Measurements from ENCODE around the gene FUT8. TPM values are rescaled to one million over a fixed set of nuclear protein-coding genes. Genes with fewer than 3 reads are reported as not detected.

FUT8 gene
- total RNA-seq, 2 donors from 2014 or later = 50.3 to 89.9 TPM

DNA sequence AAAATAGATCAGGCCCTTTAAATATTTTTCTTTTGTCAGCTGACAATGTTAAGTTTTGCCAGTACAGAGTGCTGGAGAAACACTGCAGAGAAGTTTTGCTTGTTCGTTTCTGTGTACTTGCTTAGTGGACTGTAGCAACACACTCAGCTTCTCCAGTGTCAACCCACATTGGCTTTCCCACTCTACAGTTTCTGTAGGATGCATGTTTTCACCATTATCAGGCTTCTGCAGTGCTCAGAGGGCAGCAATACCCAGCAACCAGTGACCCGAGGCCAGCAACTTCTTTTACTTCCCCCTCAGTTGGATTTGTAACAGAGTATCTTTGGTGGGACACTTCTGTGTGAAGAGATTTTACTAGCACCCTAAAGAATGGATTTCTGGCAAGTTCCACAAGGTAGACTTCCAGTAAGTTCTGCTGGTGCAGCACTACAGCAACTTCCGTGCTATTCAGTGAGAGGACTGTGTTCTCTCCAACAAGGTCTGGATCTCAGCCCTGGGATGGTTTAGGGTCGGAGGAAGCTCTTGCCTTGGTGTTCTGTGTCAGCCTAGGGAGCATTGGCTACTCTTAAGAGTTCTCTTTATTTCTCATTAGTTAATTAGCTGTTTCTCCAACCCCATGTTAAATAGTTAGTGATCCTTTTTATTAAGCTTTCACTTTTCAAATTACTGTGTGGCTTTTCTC lies 70.4 kb downstream of the FUT8 start:
- Mint-ChIP-seq H3K9me3 (no peaks in the 10 kb centered on the region), H3K27me3 (no peaks in the 10 kb centered on the region), H3K36me3 (ENCODE audit: low read depth) (peaks cover 29% of the 10 kb centered on the region), H3K4me1 (peaks cover 44% of the 10 kb centered on the region), H3K27ac (no peak overlapping the region), H3K4me3 (no peak overlapping the region)
- no peak for ATAC-seq (replicated peaks)

- ATAC-seq (replicated peaks) = peak; percentile 79
- H3K9me3 Mint-ChIP-seq = no peaks in the 10 kb centered on the region
- H3K36me3 Mint-ChIP-seq (ENCODE audit: low read depth) = peaks cover 29% of the 10 kb centered on the region
- no peak overlapping the region for H3K4me3 Mint-ChIP-seq
- no peaks in the 10 kb centered on the region for H3K27me3 Mint-ChIP-seq
- no peak overlapping the region for H3K27ac Mint-ChIP-seq
- H3K4me1 Mint-ChIP-seq = peaks cover 42% of the 10 kb centered on the region
Observed at GRCh38 chr14:65483647-65484046, 71.1 kb downstream of the FUT8 start.

DNA sequence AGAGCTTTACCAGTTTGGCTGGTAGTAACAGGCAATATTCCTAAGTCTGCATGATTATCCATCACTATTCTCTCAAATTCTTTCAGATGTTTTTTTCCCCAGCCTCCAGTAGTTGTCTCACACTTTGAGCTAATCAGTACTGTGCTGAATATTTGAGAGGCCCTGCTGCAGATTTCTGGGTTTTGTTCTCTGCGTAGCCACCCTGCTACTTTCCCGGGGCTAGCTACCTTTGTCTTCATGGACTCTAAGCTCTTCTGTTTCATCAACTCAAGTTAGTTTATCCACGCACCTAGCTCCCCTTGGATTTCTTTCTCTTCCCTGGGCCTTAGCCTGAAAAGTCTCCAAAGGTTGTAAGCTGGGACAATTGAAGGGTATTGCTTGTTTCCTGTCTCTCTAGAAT lies 73.0 kb downstream of the FUT8 start:
- Mint-ChIP-seq H3K27me3 (no peaks in the 10 kb centered on the region), H3K36me3 (ENCODE audit: low read depth) (peaks cover 20% of the 10 kb centered on the region), H3K9me3 (no peaks in the 10 kb centered on the region), H3K27ac (no peak overlapping the region), H3K4me3 (no peak overlapping the region), H3K4me1 (peaks cover 29% of the 10 kb centered on the region)
- ATAC-seq (replicated peaks) = no peak

- Mint-ChIP-seq H3K27ac (no peak overlapping the region), H3K27me3 (no peaks in the 10 kb centered on the region), H3K4me3 (no peak overlapping the region), H3K4me1 (peaks cover 21% of the 10 kb centered on the region), H3K9me3 (no peaks in the 10 kb centered on the region), H3K36me3 (ENCODE audit: low read depth) (peaks cover 17% of the 10 kb centered on the region)
- ATAC-seq (replicated peaks) = no peak
Observed at GRCh38 chr14:65486863-65487262, 74.3 kb downstream of the FUT8 start.

DNA sequence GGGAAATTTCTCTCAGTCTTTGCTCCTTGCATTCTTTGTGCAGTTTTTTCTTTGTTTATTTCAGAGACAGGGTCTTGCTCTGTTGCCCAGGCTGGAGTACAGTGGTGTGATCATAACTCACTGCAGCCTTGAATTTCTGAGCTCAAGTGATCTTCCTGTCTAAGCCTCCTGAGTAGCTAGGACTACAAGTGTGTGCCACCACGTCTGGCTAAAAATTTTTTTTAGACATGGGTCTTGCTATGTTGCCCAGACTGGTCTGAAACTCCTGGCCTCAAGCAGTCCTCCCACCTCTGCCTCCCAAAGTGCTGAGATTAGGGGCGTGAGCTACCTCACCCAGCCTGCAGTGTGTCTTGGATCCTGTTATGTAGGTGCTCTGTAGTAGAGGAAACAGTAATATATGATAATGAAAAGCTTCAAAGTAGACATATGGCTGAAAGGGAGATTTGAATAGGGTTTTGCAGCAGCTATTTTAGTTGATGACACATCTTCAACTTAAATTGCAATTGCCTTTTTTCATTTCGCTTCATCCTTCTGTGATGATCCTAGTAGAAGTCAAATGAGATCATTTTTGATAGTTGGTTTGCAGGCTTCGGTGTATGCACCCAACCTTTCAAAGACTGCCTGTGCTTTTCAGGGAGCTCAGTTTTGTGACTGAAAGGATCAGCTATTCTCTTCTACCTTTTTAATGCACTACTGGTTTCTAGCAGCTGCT lies 75.4 kb downstream of the FUT8 start:
- no peaks in the 10 kb centered on the region for H3K27me3 Mint-ChIP-seq
- H3K4me3 Mint-ChIP-seq = no peak overlapping the region
- no peak overlapping the region for H3K27ac Mint-ChIP-seq
- no peaks in the 10 kb centered on the region for H3K9me3 Mint-ChIP-seq
- peak; percentile 14 for ATAC-seq (replicated peaks)
- peaks cover 17% of the 10 kb centered on the region for H3K36me3 Mint-ChIP-seq (ENCODE audit: low read depth)
- H3K4me1 Mint-ChIP-seq = peaks cover 15% of the 10 kb centered on the region

GRCh38 chr14:65491274-65491673 lies 78.7 kb downstream of the FUT8 start:
- H3K36me3 Mint-ChIP-seq (ENCODE audit: low read depth) = peaks cover 19% of the 10 kb centered on the region
- H3K4me3 Mint-ChIP-seq = no peak overlapping the region
- no peaks in the 10 kb centered on the region for H3K9me3 Mint-ChIP-seq
- H3K4me1 Mint-ChIP-seq = peaks cover 14% of the 10 kb centered on the region
- no peak overlapping the region for H3K27ac Mint-ChIP-seq
- no peak for ATAC-seq (replicated peaks)
- no peaks in the 10 kb centered on the region for H3K27me3 Mint-ChIP-seq

GRCh38 chr14:65492266-65492665 lies 79.7 kb downstream of the FUT8 start:
- no peak for ATAC-seq (replicated peaks)
- Mint-ChIP-seq H3K9me3 (no peaks in the 10 kb centered on the region), H3K36me3 (ENCODE audit: low read depth) (peaks cover 19% of the 10 kb centered on the region), H3K4me1 (peaks cover 15% of the 10 kb centered on the region), H3K27me3 (no peaks in the 10 kb centered on the region), H3K4me3 (no peak overlapping the region), H3K27ac (no peak overlapping the region)

DNA sequence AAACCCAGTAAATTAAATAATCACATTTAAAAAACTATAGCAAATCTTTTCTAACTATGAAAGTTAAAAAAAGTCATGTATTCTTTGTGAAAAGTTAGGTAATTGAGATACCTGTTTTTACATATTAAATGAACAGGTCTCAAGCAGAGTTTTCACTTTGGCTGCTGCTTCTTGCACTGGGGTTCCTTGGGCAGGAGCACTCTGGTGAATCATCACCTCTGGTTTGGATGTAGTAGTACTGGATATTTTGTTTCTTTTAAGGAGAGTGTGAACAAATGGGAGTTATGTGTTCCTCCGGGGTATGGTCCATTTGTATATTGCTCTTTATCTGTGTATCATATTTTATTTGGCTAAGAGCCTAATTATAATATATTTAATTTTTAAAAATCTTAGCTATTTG lies 82.7 kb downstream of the FUT8 start:
- no peak for ATAC-seq (replicated peaks)
- no peaks in the 10 kb centered on the region for H3K9me3 Mint-ChIP-seq
- H3K4me1 Mint-ChIP-seq = peaks cover 18% of the 10 kb centered on the region
- H3K27ac Mint-ChIP-seq = no peak overlapping the region
- peaks cover 14% of the 10 kb centered on the region for H3K36me3 Mint-ChIP-seq (ENCODE audit: low read depth)
- H3K27me3 Mint-ChIP-seq = no peaks in the 10 kb centered on the region
- H3K4me3 Mint-ChIP-seq = no peak overlapping the region

DNA sequence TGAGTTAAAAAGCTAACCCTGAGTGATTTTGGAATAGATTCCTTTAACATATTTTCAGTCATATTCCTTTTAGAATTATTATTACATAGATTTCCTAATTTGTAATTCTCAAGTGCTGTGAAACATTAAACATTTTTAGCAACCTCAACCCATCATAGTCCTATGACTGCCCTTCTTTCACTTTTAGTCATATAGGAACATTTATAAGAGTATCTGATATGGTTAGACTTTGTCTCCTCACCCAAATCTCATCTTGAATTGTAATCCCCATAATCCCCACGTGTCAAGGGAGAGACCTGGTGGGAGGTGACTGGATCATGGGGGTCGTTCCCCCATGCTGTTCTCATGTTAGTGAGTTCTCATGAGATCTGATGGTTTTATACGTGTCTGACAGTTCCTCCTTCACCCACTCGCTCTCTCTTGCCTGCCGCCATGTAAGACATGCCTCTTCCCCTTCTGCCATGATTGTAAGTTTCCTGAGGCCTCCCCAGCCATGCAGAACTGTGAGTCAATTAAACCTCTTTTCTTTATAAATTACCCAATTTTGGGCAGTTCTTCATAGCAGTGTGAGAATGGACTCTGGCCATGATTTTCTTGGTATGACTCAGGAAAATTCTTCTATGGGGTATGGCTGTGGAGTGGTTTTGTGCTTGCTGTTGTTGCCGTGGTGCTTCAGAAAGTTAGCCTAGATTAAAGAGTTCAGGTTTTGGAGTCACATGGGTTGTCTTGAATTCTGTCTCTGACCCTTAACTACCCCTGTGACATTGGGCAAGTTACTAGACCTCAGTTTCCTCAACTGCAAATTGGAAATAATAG lies 83.9 kb downstream of the FUT8 start:
- ATAC-seq (replicated peaks) = peak; percentile 80
- Mint-ChIP-seq H3K4me1 (peaks cover 22% of the 10 kb centered on the region), H3K36me3 (ENCODE audit: low read depth) (peaks cover 11% of the 10 kb centered on the region)

DNA sequence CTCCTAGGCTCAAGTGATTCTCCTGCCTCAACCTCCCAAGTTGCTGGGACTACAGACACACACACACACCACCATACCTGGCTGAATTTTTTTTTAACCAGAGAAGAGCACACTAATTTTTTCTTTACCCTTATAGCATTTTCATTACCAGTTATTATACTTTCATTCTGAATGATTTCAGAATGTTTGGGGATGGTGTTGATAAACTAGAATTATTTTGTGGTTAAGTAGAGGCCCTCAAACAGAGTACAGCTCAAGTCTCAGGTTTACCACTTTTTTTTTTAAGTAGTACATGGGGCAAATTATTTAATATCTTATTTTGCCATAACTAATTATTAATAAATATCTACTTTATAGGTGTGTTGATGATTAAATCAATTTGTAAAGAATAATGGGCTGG lies 86.6 kb downstream of the FUT8 start:
- Mint-ChIP-seq H3K36me3 (ENCODE audit: low read depth) (peaks cover 7% of the 10 kb centered on the region), H3K4me1 (peaks cover 29% of the 10 kb centered on the region), H3K27ac (no peak overlapping the region), H3K9me3 (no peaks in the 10 kb centered on the region), H3K27me3 (no peaks in the 10 kb centered on the region), H3K4me3 (no peak overlapping the region)
- ATAC-seq (replicated peaks) = peak; percentile 8

More for the DNA sequence above, 83.9 kb downstream of the FUT8 start:
- Mint-ChIP-seq H3K9me3 (no peaks in the 10 kb centered on the region), H3K27me3 (no peaks in the 10 kb centered on the region), H3K27ac (peak overlapping the region; percentile 58), H3K4me3 (peak overlapping the region; percentile 19)

- H3K36me3 Mint-ChIP-seq (ENCODE audit: low read depth) = peaks cover 7% of the 10 kb centered on the region
- no peak overlapping the region for H3K4me3 Mint-ChIP-seq
- no peaks in the 10 kb centered on the region for H3K27me3 Mint-ChIP-seq
- ATAC-seq (replicated peaks) = no peak
- peaks cover 29% of the 10 kb centered on the region for H3K4me1 Mint-ChIP-seq
- no peak overlapping the region for H3K27ac Mint-ChIP-seq
- no peaks in the 10 kb centered on the region for H3K9me3 Mint-ChIP-seq
Observed at GRCh38 chr14:65500075-65500474, 87.5 kb downstream of the FUT8 start.

DNA sequence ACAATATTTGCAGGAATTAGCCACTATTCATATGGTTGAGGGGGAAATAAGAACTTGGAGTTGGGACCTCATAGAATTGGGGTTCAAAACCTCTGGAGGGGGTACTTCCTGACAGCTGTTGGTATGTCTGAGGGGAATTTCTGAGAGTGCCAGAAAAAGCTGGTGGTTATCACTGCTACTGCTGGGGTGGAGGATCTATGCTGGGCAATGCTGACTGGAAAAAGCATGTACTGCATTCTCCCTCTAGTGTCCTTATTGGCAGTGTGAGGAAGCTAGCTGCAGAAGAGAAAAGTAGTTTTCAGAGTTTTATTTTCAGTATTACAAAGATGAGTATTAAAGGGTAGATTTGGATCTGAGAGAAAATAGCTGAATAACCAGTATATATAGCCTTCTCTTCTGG lies 88.8 kb downstream of the FUT8 start:
- H3K27me3 Mint-ChIP-seq = no peaks in the 10 kb centered on the region
- ATAC-seq (replicated peaks) = no peak
- H3K4me3 Mint-ChIP-seq = no peak overlapping the region
- peaks cover 23% of the 10 kb centered on the region for H3K4me1 Mint-ChIP-seq
- H3K36me3 Mint-ChIP-seq (ENCODE audit: low read depth) = peaks cover 5% of the 10 kb centered on the region
- no peaks in the 10 kb centered on the region for H3K9me3 Mint-ChIP-seq
- no peak overlapping the region for H3K27ac Mint-ChIP-seq

DNA sequence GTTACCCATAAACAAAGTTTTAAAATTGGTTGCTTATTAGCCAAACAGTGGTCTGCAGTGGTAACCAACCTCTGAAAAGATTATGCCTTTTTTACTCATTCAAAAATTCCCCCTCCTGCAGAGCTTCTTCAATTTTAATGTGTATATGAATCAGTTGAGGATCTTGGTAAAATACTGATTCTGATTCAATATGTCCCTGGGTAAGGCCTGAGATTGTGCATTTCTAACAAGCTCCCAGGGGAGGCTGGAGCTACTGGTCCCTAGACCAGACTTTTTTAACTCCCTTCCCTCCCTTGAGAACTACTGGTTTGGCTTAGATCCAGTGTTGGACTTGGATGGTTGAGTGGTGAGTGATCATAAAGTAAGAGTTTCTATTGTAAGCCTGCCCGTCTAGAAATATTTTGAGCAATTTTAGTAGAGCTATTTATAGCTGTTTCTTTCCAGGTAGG lies 90.2 kb downstream of the FUT8 start:
- H3K9me3 Mint-ChIP-seq = no peaks in the 10 kb centered on the region
- ATAC-seq (replicated peaks) = peak; percentile 54
- peaks cover 19% of the 10 kb centered on the region for H3K4me1 Mint-ChIP-seq
- H3K27me3 Mint-ChIP-seq = no peaks in the 10 kb centered on the region
- no peaks in the 10 kb centered on the region for H3K36me3 Mint-ChIP-seq (ENCODE audit: low read depth)
- H3K27ac Mint-ChIP-seq = peak overlapping the region; percentile 16
- H3K4me3 Mint-ChIP-seq = no peak overlapping the region

GRCh38 chr14:65503771-65504170 lies 91.2 kb downstream of the FUT8 start:
- H3K9me3 Mint-ChIP-seq = no peaks in the 10 kb centered on the region
- H3K4me1 Mint-ChIP-seq = peaks cover 15% of the 10 kb centered on the region
- H3K27me3 Mint-ChIP-seq = no peaks in the 10 kb centered on the region

More at GRCh38 chr14:65503771-65504170, 91.2 kb downstream of the FUT8 start:
- no peak for ATAC-seq (replicated peaks)
- Mint-ChIP-seq H3K36me3 (ENCODE audit: low read depth) (no peaks in the 10 kb centered on the region), H3K27ac (no peak overlapping the region), H3K4me3 (no peak overlapping the region)

All from activated T-helper 17 cell treated with anti-CD3 and anti-CD28 coated beads, Interleukin-2, amount 50 U/mL, for 72 hours (primary cell).